ENCODE measurements around the gene VTI1A.

GRCh38 chr10:112515126-112515525 is 68.1 kb downstream of the VTI1A start:
- TF ChIP-seq CTCF (IDR thresholded peaks at IDR 0.05), result no peak
- no peak for TF ChIP-seq POLR2A (IDR thresholded peaks at IDR 0.05)
- TF ChIP-seq EP300 (IDR thresholded peaks at IDR 0.05), result no peak

Measured in ovary (tissue), 3 donors.